Middle frontal gyrus (tissue), 1 donor: Measurements from ENCODE around the gene HAUS3.

Source experiments
- DNase-seq: peaks from one replicate; pipeline ENCODE4 v3.0.0-alpha.2; 2015; ENCODE audit warnings: low spot score; ENCODE audit errors: extremely low spot score

The HAUS3 gene

GRCh38 chr4:2263926-2264321, 22.0 kb upstream of the HAUS3 start:
- no peak for DNase-seq

- no peak for DNase-seq
Measured at GRCh38 chr4:2262944-2263250, 21.0 kb upstream of the HAUS3 start.

- peak; percentile 98 for DNase-seq
Measured at GRCh38 chr4:2262145-2262943, 20.4 kb upstream of the HAUS3 start.

GRCh38 chr4:2261853-2262144, 19.9 kb upstream of the HAUS3 start, which contains the start of gene MXD4:
TSS of gene MXD4 (minus strand) at chr4:2262109. CDS start at chr4:2261980, 129 bp downstream.
- DNase-seq = no peak

GRCh38 chr4:2261110-2261852, 19.4 kb upstream of the HAUS3 start:
- DNase-seq = no peak

GRCh38 chr4:2260344-2261109, 18.6 kb upstream of the HAUS3 start:
- DNase-seq = no peak

GRCh38 chr4:2259541-2260343, 17.8 kb upstream of the HAUS3 start:
- DNase-seq = no peak

GRCh38 chr4:2259036-2259540, 17.2 kb upstream of the HAUS3 start:
- DNase-seq = no peak

GRCh38 chr4:2258091-2259035, 16.4 kb upstream of the HAUS3 start:
- no peak for DNase-seq

- DNase-seq = no peak
Measured at GRCh38 chr4:2257361-2258081, 15.6 kb upstream of the HAUS3 start.

GRCh38 chr4:2256781-2257191, 14.9 kb upstream of the HAUS3 start:
- no peak for DNase-seq

GRCh38 chr4:2256156-2256731, 14.3 kb upstream of the HAUS3 start:
- no peak for DNase-seq

- DNase-seq = no peak
Measured at GRCh38 chr4:2255501-2256155, 13.7 kb upstream of the HAUS3 start.

- no peak for DNase-seq
Measured at GRCh38 chr4:2254665-2255500, 13.0 kb upstream of the HAUS3 start.

GRCh38 chr4:2253160-2254084, 11.5 kb upstream of the HAUS3 start:
- no peak for DNase-seq

- DNase-seq = no peak
Measured at GRCh38 chr4:2252530-2253091, 10.7 kb upstream of the HAUS3 start.
